PFSK-1 (cell line): ENCODE results near the gene GAREM2.
A peak's percentile ranks its signal among the peaks of the same experiment; 100 is the strongest.

Experiments used
- FOXP2 ChIP-seq: optimal IDR thresholded peaks from 2 replicates; pipeline ENCODE3; 2011; ENCODE audit warnings: borderline replicate concordance, control low read depth, inconsistent platforms; ENCODE audit not compliant: insufficient read depth; ENCODE audit errors: extremely low read length, extremely low read depth
- POLR2AphosphoS5 ChIP-seq: IDR thresholded peaks from 2 replicates; pipeline ENCODE4 v1.6.1; 2012; ENCODE audit warnings: low read depth, mild to moderate bottlenecking, control low read depth, low read length, moderate library complexity
- REST ChIP-seq, 2 experiments: IDR thresholded peaks; 2 replicates each; pipeline versions ENCODE4 v1.6.1 to v1.8.0; 2011 to 2012; ENCODE audit warnings: low read depth in 2 of 2, low read length in 2 of 2, control low read depth in 1 of 2, inconsistent platforms in 1 of 2, mild to moderate bottlenecking in 1 of 2, moderate library complexity in 1 of 2; ENCODE audit not compliant: insufficient read depth in 1 of 2
- SIN3A ChIP-seq: IDR thresholded peaks from 2 replicates; pipeline ENCODE4 v1.6.1; 2012; ENCODE audit warnings: mild to moderate bottlenecking, low read length, moderate library complexity, borderline replicate concordance; ENCODE audit not compliant: insufficient read depth
- TAF1 ChIP-seq: IDR thresholded peaks from 2 replicates; pipeline ENCODE4 v1.6.1; 2012; ENCODE audit warnings: low read length, control low read depth, borderline replicate concordance; ENCODE audit not compliant: insufficient read depth

GAREM2 gene

GRCh38 chr2:26173776-26174482, 1.0 kb downstream of the GAREM2 start:
- no peak for TF ChIP-seq POLR2AphosphoS5
- no peak for TF ChIP-seq FOXP2
- no peak for TF ChIP-seq TAF1
- TF ChIP-seq SIN3A = no peak
- no peak for TF ChIP-seq REST (IDR thresholded peaks at IDR 0.05; ENCODE audit: insufficient read depth in 1 of 2, low read depth in 2 of 2, low read length in 2 of 2)

- peak in 1 of 2 experiments; percentile 66; a peak in 1 of 4 replicates for TF ChIP-seq REST (IDR thresholded peaks at IDR 0.05; ENCODE audit: insufficient read depth in 1 of 2, low read depth in 2 of 2, low read length in 2 of 2)
- no peak for TF ChIP-seq SIN3A
These were observed 2.0 kb downstream of the GAREM2 start for GRCh38 chr2:26174691-26175465.

GRCh38 chr2:26175466-26176278, 2.8 kb downstream of the GAREM2 start:
- no peak for TF ChIP-seq TAF1
- no peak for TF ChIP-seq SIN3A
- no peak for TF ChIP-seq POLR2AphosphoS5
- TF ChIP-seq REST (IDR thresholded peaks at IDR 0.05; ENCODE audit: insufficient read depth in 1 of 2, low read depth in 2 of 2, low read length in 2 of 2) = no peak
- TF ChIP-seq FOXP2 = no peak

- TF ChIP-seq SIN3A = no peak
- TF ChIP-seq REST (IDR thresholded peaks at IDR 0.05; ENCODE audit: insufficient read depth in 1 of 2, low read depth in 2 of 2, low read length in 2 of 2) = no peak
These were observed 3.4 kb downstream of the GAREM2 start for GRCh38 chr2:26176279-26176615.
